Caco-2 (cell line): Measurements from ENCODE around the gene COG8. TPM values are rescaled to one million over a fixed set of nuclear protein-coding genes. Genes with fewer than 3 reads are reported as not detected.
A peak's percentile ranks its signal among the peaks of the same experiment; 100 is the strongest.

Experiments
- BruUV-seq: library from RNA; stranded (reverse); fragments of 400-500 nt; replicated peaks from 2 replicates; lab custom pipeline; 2021; lab: Mats Ljungman, UMichigan
- CTCF ChIA-PET: fragments of 300-600 bp; sonication (Branson Sonifier 250); formaldehyde crosslinking; loops from one replicate; lab custom pipeline; 2022; ENCODE audit warnings: antibody characterized with exemption; lab: Charles Lee
- POLR2A ChIA-PET: fragments of 300-600 bp; sonication (Branson Sonifier 250); formaldehyde crosslinking; loops from one replicate; lab custom pipeline; 2022; ENCODE audit warnings: antibody characterized with exemption; lab: Charles Lee
- DNase-seq, 2 experiments: peaks; one replicate each; pipeline versions ENCODE4 v3.0.0 to v3.0.0-alpha.2; 2020 to 2022
- H3K27me3 ChIP-seq: replicated peaks from 2 replicates; pipeline ENCODE4 v1.6.0; 2011; ENCODE audit warnings: low read length; ENCODE audit not compliant: control insufficient read depth, insufficient read depth
- H3K36me3 ChIP-seq: 2 replicates; pipeline ENCODE4 v1.5.1; 2011; ENCODE audit warnings: low read length; ENCODE audit not compliant: control insufficient read depth, insufficient read depth
- H3K4me1 ChIP-seq: fragments of 250-450 bp; sonication (Bioruptor Pico); 2 replicates; pipeline ENCODE4 v1.5.1; 2020; ENCODE audit warnings: mild to moderate bottlenecking
- H3K4me3 ChIP-seq: 2 replicates; pipeline ENCODE4 v1.5.1; 2011; ENCODE audit warnings: low read depth, mild to moderate bottlenecking, control low read depth, low read length
- H3K9me3 ChIP-seq: fragments of 250-450 bp; sonication (Bioruptor Pico); 2 replicates; pipeline ENCODE4 v1.5.1; 2020; ENCODE audit warnings: mild to moderate bottlenecking, moderate library complexity
- H3K27ac Mint-ChIP-seq: one replicate; pipeline ENCODE4 v1.8.0; 2022; ENCODE audit warnings: mixed read lengths; ENCODE audit not compliant: unreplicated experiment
- H3K27me3 Mint-ChIP-seq: one replicate; pipeline ENCODE4 v1.8.0; 2022; ENCODE audit warnings: mixed read lengths; ENCODE audit not compliant: insufficient read depth, unreplicated experiment
- H3K36me3 Mint-ChIP-seq: one replicate; pipeline ENCODE4 v1.8.0; 2022; ENCODE audit warnings: mild to moderate bottlenecking, mixed read lengths; ENCODE audit not compliant: insufficient read depth, unreplicated experiment
- H3K4me1 Mint-ChIP-seq: one replicate; pipeline ENCODE4 v1.8.0; 2022; ENCODE audit warnings: low read depth, mixed read lengths; ENCODE audit not compliant: unreplicated experiment
- H3K4me3 Mint-ChIP-seq: one replicate; pipeline ENCODE4 v1.8.0; 2022; ENCODE audit warnings: mild to moderate bottlenecking, moderate library complexity, mixed read lengths; ENCODE audit not compliant: unreplicated experiment
- H3K9me3 Mint-ChIP-seq: one replicate; pipeline ENCODE4 v1.8.0; 2022; ENCODE audit warnings: mixed read lengths; ENCODE audit not compliant: unreplicated experiment
- intact Hi-C: fragments of 100-400 bp; cut with micrococcal nuclease; formaldehyde crosslinking; loops from one replicate; pipeline ENCODE4 v1.10.0; 2022; ENCODE audit not compliant: unreplicated experiment
- total RNA-seq: library from RNA; stranded (reverse); gene quantifications from 2 replicates; pipeline ENCODE4 v1.2.3, GENCODE V29; 2022
- TF ChIP-seq, protein P1 (sequence below), 2 experiments: fragments of 200-600 bp in 1 of 2; IDR thresholded peaks; 1 replicate in 1 of 2; 2 replicates in 1 of 2; pipeline versions ENCODE4 v1.5.1 to v1.8.0; 2011 to 2022; ENCODE audit warnings: antibody characterized with exemption in 1 of 2, control low read depth in 1 of 2, inconsistent platforms in 1 of 2, low read depth in 1 of 2, low read length in 1 of 2, mild to moderate bottlenecking in 1 of 2, moderate library complexity in 1 of 2; ENCODE audit not compliant: insufficient read depth in 1 of 2, severe bottlenecking in 1 of 2, unreplicated experiment in 1 of 2

The COG8 gene
- total RNA-seq, 1 experiment from 2014 or later, result 57.4 TPM

GRCh38 chr16:69313469-69313868, 25.9 kb downstream of the COG8 start:
- Histone ChIP-seq H3K36me3 (peaks cover 1% of the 10 kb centered on the region; the same call in 1 of the 2 replicates), H3K4me3 (no peak overlapping the region), H3K27me3 (no peaks in the 10 kb centered on the region), H3K9me3 (no peaks in the 10 kb centered on the region), H3K4me1 (peaks cover 9% of the 10 kb centered on the region; the same call in 1 of the 2 replicates)
- Mint-ChIP-seq H3K9me3 (no peaks in the 10 kb centered on the region), H3K4me1 (peaks cover 5% of the 10 kb centered on the region), H3K36me3 (peaks cover 83% of the 10 kb centered on the region), H3K4me3 (peak overlapping the region; percentile 49), H3K27me3 (no peaks in the 10 kb centered on the region), H3K27ac (no peak overlapping the region)
- ChIA-PET POLR2A (no interaction called here), CTCF (no interaction called here)
- no peak for DNase-seq
- intact Hi-C loops, result no loop called here
- TF ChIP-seq, protein P1, sequence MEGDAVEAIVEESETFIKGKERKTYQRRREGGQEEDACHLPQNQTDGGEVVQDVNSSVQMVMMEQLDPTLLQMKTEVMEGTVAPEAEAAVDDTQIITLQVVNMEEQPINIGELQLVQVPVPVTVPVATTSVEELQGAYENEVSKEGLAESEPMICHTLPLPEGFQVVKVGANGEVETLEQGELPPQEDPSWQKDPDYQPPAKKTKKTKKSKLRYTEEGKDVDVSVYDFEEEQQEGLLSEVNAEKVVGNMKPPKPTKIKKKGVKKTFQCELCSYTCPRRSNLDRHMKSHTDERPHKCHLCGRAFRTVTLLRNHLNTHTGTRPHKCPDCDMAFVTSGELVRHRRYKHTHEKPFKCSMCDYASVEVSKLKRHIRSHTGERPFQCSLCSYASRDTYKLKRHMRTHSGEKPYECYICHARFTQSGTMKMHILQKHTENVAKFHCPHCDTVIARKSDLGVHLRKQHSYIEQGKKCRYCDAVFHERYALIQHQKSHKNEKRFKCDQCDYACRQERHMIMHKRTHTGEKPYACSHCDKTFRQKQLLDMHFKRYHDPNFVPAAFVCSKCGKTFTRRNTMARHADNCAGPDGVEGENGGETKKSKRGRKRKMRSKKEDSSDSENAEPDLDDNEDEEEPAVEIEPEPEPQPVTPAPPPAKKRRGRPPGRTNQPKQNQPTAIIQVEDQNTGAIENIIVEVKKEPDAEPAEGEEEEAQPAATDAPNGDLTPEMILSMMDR (IDR thresholded peaks at IDR 0.05; ENCODE audit: insufficient read depth in 1 of 2, low read depth in 1 of 2, low read length in 1 of 2, severe bottlenecking in 1 of 2, unreplicated experiment in 1 of 2), result no peak
- BruUV-seq, result no TSS peak

GRCh38 chr16:69311533-69312387, 27.6 kb downstream of the COG8 start:
- CTCF ChIA-PET, result interaction anchor here (0.5 to 0.9 kb wide), 7 partner anchors 12 to 451 kb away, joined by 3 to 5 read pairs (median 3); no protein-coding TSS in a partner anchor
- DNase-seq, result peak; percentile 73 to 81

More at GRCh38 chr16:69311533-69312387, 27.6 kb downstream of the COG8 start:
- Mint-ChIP-seq H3K36me3 (peaks cover 68% of the 10 kb centered on the region), H3K27me3 (no peaks in the 10 kb centered on the region), H3K4me3 (peak overlapping the region; percentile 81), H3K9me3 (no peaks in the 10 kb centered on the region), H3K27ac (peak overlapping the region; percentile 65), H3K4me1 (peaks cover 5% of the 10 kb centered on the region)
- no TSS peak for BruUV-seq
- peak overlapping the region; percentile 96 for H3K4me3 ChIP-seq
- H3K4me1 ChIP-seq, result peaks cover 9% of the 10 kb centered on the region; the same call in 1 of the 2 replicates
- POLR2A ChIA-PET, result no interaction called here
- H3K27me3 ChIP-seq, result no peaks in the 10 kb centered on the region
- H3K36me3 ChIP-seq, result peaks cover 1% of the 10 kb centered on the region; the same call in 1 of the 2 replicates
- intact Hi-C loops, result loop anchor here (1.0 kb wide), 2 partner anchors 19 to 124 kb away; partner anchors contain the start of genes PDF and SNTB2
- TF ChIP-seq, protein P1 (IDR thresholded peaks at IDR 0.05; ENCODE audit: insufficient read depth in 1 of 2, low read depth in 1 of 2, low read length in 1 of 2, severe bottlenecking in 1 of 2, unreplicated experiment in 1 of 2), result peak in 1 of 2 experiments; percentile 62
- H3K9me3 ChIP-seq, result no peaks in the 10 kb centered on the region
